VCaP (cell line): Measurements from ENCODE around the gene ARL5A.

ENCODE experiments used
- H3K27ac ChIP-seq: fragments of 450-650 bp; 2 replicates; pipeline ENCODE4 v1.5.1; 2017
- CTCF ChIP-seq: fragments of 450-650 bp; conservative IDR thresholded peaks from 2 replicates; pipeline ENCODE4 v1.5.1; 2017; ENCODE audit warnings: mild to moderate bottlenecking, moderate library complexity

Gene ARL5A

DNA sequence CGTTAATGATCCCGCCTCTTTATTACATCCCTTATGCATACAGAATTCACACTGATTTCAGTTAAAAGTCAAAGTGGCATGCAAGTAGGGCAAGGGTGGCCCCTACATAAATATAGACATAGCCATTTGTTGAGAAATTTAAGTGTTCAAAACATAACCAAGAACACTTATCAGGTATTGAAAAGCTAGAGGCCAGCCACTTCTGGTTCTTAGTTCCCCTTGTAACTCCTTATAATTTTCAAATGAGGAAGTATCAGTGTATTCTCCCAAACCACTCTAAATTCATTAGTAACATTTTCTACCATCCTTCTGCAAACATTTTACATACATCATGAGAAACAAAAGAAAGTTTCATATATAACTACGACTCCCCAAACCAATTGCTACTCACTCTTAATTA lies 5.8 kb upstream of the ARL5A start:
- TF ChIP-seq CTCF = no peak
- no peak overlapping the region for H3K27ac ChIP-seq

DNA sequence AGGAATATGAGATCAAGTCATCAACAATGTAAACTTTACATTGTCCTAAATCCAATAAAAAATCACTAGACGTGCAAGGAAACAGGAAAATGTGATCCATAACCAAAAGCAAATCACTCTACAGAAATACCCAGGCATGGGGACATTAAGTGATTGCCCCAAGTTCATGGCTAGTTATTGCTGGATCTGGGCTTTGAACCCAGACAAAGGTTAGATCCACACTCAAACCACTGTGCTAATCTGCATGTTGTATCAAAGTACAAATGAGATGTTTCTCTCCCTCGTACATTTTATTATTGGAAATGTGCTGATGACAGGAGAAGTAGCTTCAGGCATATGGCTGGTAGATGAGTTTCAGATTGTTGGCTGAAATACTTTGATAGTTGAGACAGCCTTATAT lies 2.7 kb upstream of the ARL5A start:
- no peak for TF ChIP-seq CTCF
- H3K27ac ChIP-seq = no peak overlapping the region

- TF ChIP-seq CTCF = no peak
- peak overlapping the region; percentile 85 for H3K27ac ChIP-seq
Measured at GRCh38 chr2:151828890-151829324, 686 bp upstream of the ARL5A start.

DNA sequence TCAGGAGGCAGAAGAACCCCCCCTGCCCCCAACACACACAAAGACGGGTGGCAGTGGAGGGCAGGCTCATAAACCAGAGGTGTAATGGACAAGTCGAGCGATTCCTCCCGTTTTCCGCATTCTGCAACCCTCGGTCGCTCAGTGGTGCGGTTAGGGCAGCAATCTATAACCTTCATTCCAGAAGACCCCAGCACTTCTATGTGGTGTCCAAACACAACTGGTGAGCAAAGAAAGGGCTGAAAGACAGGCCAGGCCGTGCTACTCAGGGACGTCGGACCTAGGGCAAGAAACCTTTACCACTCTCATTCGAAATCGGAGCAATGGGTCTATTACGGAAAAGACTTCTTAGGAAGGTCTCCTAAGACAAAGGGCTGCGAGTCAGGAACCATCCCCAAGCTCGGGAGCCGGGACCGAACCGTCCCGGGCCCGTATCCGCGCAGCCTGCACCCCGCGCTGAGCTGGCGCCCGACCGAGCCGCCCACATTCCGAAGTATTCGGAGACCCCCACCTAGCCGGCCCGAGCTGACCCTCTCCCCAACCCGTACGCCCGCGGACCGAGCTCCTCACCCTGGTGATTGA lies 568 bp downstream of the ARL5A start:
- H3K27ac ChIP-seq = peak overlapping the region; percentile 85
- no peak for TF ChIP-seq CTCF

DNA sequence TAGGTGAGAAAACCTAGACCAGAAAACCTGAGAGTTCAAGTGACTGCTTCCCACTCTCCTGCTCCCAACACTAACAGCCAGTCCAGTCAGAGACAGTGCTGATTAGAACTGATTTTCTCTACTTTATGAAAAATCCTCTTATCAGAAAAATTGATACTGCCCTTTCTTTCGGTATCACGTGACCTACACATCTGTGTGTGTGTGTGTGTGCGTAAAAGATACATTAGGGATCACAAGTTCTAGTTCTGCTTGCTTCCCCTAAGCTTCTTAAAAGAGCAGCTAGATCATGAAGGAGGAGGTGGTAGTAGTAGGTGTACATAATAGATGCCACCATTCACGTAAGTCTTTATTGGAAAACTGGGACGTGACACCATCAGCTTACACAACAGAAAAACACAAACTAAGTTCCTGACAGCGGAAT lies 1.5 kb downstream of the ARL5A start:
- TF ChIP-seq CTCF = no peak
- peak overlapping the region; percentile 85; the same call in 1 of the 2 replicates for H3K27ac ChIP-seq

DNA sequence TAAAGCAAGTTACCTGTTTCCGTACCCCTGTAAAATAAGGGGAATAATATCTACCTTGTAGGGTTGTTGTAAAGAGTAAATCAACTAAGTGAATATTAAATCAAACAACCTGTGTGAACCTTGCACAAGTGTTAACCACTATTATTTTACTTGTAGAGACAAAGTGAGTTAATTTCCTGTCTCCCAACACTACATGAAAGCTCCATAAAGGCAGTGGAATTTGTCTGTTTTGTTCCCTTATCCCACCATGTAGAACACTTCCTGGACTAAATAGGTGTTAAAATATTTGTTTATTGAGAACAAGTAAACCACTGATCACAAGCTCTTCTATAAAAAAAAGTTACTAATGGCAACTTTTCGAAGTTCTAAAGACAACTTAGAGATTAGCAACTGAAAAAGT lies 3.3 kb downstream of the ARL5A start:
- no peak overlapping the region for H3K27ac ChIP-seq
- no peak for TF ChIP-seq CTCF

DNA sequence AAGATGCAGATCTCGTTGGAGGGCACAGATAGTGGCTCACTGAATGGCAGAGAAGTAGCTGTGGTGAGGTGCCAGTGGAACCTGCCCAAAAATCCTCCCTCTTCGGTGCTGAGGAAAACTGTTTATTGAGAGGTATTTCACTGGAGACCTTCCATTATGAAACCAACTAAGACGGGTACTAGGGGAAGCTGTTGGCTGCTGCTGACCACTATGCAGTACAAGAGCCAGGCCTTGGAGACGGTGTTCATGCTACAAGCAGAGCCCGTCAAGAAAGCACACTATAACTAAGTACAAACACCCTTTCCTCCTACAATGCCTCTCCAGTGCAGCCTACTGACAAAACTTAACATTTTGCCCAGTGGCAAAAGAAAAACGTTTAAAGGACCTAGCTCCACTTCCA lies 4.6 kb downstream of the ARL5A start:
- H3K27ac ChIP-seq = no peak overlapping the region
- TF ChIP-seq CTCF = no peak
